GM18517 (cell line): ENCODE data around the gene CD58.

Experiments
- ATAC-seq: cut with Tn5 transposase; IDR thresholded peaks from one replicate; pipeline ENCODE4 v1.9.1; 2021; ENCODE audit warnings: mild to moderate bottlenecking, moderate library complexity; ENCODE audit not compliant: unreplicated experiment

Gene CD58

DNA sequence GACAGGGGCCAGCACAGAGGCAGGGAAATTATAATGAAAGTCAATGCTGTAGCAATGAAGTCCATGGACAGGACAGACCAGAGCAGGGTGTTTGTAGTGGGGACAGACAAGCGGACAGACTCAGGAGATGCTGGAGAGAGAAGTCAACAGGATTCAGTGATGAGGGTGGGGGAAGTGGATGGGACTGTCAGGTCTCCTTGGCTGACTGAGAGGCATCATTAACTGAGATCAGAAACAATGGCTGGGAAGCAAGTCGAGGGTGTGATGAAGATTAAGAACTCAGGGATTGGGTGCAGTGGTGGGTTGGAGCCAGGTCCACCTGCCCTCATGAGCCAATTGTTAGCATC is 25.5 kb downstream of the CD58 start:
- peak; percentile 8 for ATAC-seq

DNA sequence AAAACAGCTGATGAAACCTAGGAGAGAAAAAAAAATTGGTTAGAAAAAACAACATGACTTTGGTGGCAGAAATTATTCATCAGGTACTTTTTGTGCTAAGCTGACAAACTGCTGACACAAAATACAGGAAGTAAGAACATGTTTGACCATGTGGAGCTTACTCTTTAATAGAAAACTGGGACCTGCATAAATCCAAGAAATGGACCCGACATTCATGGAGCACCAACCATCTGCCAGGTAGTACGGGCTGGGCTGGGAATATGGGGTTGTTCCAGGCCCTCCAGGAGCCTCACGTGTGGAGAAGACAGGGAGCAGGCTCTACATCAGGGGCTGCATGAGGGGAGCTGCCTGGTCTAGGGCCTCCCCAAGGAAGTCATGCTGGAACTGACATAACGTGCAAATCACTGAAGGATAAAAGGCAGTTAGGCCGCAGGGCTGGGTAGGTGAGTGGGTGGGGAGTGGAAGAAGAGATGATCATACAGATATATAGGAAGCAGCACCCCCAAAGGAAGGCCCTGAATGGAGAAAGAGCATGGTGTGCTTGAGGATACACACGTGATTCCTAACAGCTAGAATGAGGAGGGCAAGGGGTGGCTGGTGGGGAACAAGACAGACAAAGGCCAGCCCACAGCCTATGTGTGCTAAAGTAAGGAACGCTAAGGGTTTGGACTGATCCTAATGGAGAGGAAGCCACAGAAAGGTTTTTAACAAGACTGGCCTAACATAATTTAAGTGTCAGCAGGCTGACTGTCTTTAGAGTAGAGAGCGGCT is 26.1 kb downstream of the CD58 start:
- ATAC-seq = peak; percentile 32

- peak; percentile 63 for ATAC-seq
Measured at GRCh38 chr1:116540088-116540487, 30.7 kb downstream of the CD58 start.

GRCh38 chr1:116538544-116538943 is 32.3 kb downstream of the CD58 start:
- peak; percentile 77 for ATAC-seq

DNA sequence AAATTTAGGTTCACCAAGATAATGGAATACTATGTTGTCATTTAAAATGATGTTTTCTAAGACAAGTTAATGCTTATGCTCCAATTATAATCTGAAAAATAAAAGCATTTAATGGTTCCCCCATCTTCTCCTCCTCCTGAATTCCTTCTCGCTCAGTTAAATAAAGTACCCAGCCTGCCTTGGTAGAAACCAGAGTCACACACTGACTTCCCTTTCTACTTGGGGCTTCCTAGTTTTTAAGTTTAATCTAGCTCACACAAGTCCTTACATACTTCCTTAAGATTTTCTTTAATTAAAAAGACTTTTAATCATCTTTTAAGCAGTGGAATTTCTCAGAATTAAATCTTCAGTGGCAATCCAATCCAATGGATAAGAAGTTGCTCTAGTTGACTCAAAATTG is 32.9 kb downstream of the CD58 start:
- no peak for ATAC-seq

- ATAC-seq = no peak
Measured at GRCh38 chr1:116537040-116537831, 33.6 kb downstream of the CD58 start.

- ATAC-seq = no peak
Measured at GRCh38 chr1:116534014-116534739, 36.6 kb downstream of the CD58 start.

- ATAC-seq = no peak
Measured at GRCh38 chr1:116533429-116533820, 37.4 kb downstream of the CD58 start.

GRCh38 chr1:116532671-116533428 is 38.0 kb downstream of the CD58 start:
- no peak for ATAC-seq

DNA sequence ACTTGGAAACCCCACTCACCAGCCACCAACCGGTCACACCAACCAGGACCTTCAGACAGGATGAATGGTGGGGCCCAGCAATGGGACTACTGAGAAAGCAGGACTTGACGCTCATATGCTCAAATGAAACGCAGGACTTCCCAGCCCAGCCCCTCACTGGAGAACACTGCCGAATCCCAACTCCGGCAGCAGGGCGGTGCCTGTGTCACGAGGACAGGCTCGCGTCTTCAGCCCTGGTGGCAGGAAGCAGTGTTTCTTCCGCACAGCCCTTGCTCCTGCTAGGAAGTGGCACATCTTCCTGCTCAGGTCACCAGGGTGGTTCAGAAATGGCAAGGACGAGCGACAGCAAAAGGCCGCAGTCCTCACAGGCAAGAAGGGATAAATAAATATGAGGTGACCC is 38.9 kb downstream of the CD58 start:
- no peak for ATAC-seq

GRCh38 chr1:116529681-116530080 is 41.1 kb downstream of the CD58 start:
- no peak for ATAC-seq

DNA sequence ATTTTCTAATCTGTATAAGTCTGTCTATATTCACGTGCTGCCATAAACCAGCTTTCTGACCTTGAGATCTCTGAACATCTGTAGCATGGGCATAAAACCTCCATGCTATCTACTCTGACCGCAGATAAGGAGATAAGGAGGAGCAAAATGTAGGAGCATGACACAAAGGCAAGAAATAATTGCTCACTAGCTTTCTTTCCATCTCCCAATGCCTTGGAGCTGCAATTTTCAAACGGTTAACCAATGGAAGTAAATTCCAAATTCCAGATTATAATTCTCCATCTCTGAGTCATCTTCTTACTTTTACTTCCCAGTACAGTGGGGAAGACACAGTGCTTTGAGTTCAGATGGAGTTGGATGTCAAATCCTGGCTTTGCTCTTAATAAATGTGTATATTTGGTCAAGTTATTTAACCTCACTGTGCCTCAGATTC is 41.6 kb downstream of the CD58 start:
- ATAC-seq = no peak

GRCh38 chr1:116528329-116529083 is 42.3 kb downstream of the CD58 start:
- ATAC-seq = no peak

GRCh38 chr1:116525440-116525839 is 45.4 kb downstream of the CD58 start:
- no peak for ATAC-seq

GRCh38 chr1:116521186-116521585 is 49.6 kb downstream of the CD58 start:
- ATAC-seq = no peak

- no peak for ATAC-seq
Measured at GRCh38 chr1:116518400-116518799, 52.4 kb downstream of the CD58 start.

DNA sequence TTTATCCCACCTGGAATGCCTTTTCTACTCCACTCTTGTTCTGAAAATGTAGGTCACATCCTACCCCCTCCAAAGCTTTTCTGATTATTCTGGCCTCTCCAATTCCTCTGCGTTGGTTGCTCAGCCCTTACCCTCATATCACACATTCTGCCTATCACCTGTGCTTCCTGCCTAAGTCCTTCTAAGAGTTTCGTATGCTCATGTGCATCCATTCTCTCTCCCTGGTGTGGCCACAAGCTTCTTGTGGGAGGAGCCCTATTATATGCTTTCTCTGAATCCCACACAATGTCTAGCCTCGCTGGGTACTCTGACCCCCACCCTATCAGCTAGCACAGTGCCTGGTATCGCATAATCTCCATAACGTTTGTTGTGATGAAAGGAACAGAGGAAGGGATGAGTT is 54.2 kb downstream of the CD58 start:
- no peak for ATAC-seq

DNA sequence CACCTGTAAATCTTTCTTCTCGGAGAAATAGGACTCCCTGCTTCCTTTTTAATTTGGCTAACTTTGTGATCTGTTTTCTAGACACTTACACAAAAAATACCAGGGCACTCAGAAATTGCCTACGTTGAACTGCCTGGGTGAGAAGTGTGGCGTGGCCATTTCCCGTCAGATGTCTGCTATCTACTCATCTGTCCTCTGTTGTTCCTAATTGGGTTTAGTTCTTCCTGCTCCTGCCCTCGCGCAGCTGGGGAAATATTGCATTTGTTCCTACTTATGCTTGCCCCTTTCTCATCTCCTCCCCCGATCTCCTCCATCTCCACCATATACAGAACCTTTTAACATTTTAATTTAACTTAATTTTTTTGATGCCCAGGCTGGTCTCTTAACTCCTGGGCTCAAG is 55.1 kb downstream of the CD58 start:
- no peak for ATAC-seq

DNA sequence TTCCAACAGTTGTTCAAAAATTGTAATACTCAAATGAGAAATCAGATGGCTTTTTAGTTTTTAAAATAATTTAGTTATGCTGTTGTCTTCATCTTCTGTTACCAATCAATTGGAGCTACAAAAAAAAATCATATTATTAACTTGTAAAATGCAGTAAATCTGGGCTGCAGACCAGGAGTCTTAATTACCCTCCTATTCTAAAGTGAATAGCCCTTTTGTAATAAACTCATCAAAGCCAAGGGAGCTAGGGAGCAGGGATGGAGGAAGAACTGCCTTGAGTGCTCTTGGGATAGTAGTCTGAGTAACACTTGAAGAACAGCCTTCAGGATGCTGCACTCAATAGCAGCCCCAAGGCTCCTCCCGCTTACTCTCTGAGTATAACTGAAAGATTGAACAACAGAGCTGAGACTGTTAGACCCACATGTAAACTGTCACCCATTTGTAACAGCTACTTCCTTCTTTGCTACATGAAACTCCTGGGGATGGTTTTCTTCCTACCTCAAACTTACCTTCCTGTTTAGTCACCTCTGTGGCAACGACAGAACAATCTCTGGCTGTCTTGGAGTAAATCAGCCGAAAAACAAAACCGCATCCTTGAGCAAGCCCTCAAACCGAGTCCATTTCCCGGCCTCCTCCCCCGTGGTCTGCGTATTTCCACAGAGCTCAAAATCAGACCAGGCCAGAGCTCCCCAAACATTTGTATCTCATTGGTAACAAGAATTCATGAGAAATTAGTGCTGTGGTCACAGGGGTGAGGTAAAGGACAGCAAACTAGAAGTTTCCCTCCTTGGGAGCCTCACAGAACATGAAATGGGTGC is 55.9 kb downstream of the CD58 start:
- ATAC-seq = peak; percentile 72
